Kidney (tissue), 14 donors: Measurements from ENCODE around the gene UBA1. TPM values are rescaled to one million over a fixed set of nuclear protein-coding genes. Genes with fewer than 3 reads are reported as not detected.

Experiments
- DNase-seq, 5 donors: peaks; one replicate each; pipeline ENCODE4 v3.0.0-alpha.2; 2013 to 2020
- FAIRE-seq: peaks from 2 replicates; lab custom pipeline; 2012; peaks lifted over from hg19 to GRCh38; lab: Jason Lieb, UNC
- H3K27ac ChIP-seq, 2 donors: one replicate each; pipeline ENCODE4 v1.7.0; 2013; ENCODE audit warnings: low read depth in 2 of 2, low read length in 2 of 2, inconsistent platforms in 1 of 2
- H3K27me3 ChIP-seq: one replicate; pipeline ENCODE4 v1.7.1; 2013; ENCODE audit warnings: low read length, inconsistent platforms; ENCODE audit not compliant: control insufficient read depth, insufficient read depth
- H3K36me3 ChIP-seq, 3 donors: one replicate each; pipeline versions ENCODE4 v1.7.0 to v1.7.1; 2013; ENCODE audit warnings: low read length in 3 of 3, control low read depth in 1 of 3, inconsistent platforms in 1 of 3; ENCODE audit not compliant: insufficient read depth in 3 of 3, control insufficient read depth in 2 of 3
- H3K4me1 ChIP-seq, 3 donors: one replicate each; pipeline versions ENCODE4 v1.7.0 to v1.7.1; 2013; ENCODE audit warnings: low read length in 3 of 3, inconsistent platforms in 1 of 3, low read depth in 1 of 3; ENCODE audit not compliant: control insufficient read depth in 2 of 3, insufficient read depth in 2 of 3
- H3K4me3 ChIP-seq, 3 donors: one replicate each; pipeline versions ENCODE4 v1.7.0 to v1.8.1; 2013; ENCODE audit warnings: low read length in 3 of 3, control low read depth in 1 of 3, inconsistent platforms in 1 of 3
- H3K9ac ChIP-seq, 3 donors: one replicate each; pipeline versions ENCODE4 v1.7.0 to v1.7.1; 2013; ENCODE audit warnings: low read length in 3 of 3, control low read depth in 1 of 3, inconsistent platforms in 1 of 3
- H3K9me3 ChIP-seq, 3 donors: one replicate each; pipeline versions ENCODE4 v1.7.0 to v1.7.1; 2013; ENCODE audit warnings: low read length in 3 of 3, control low read depth in 1 of 3, inconsistent platforms in 1 of 3; ENCODE audit not compliant: control insufficient read depth in 2 of 3, insufficient read depth in 1 of 3
- CTCF ChIP-seq: IDR thresholded peaks from 3 replicates; pipeline ENCODE4 v1.5.1; 2012; ENCODE audit warnings: mild to moderate bottlenecking, moderate library complexity, borderline replicate concordance; ENCODE audit not compliant: insufficient read depth; ENCODE audit errors: extremely low read depth
- intact Hi-C: fragments of 100-400 bp; cut with DNase I; formaldehyde crosslinking; loops from one replicate; pipeline ENCODE4 v1.11.1; 2022
- polyA plus RNA-seq: library from polyadenylated mRNA; stranded (reverse); fragments of 350-450 nt; fragmentation: Illumina TruSeq; extraction: RNeasy Lipid Tissue Mini Kit (QIAGEN cat#74804); gene quantifications from one replicate; pipeline ENCODE4 v1.2.3, GENCODE V29; 2014; ENCODE audit warnings: low read depth, low replicate concordance; ENCODE audit not compliant: insufficient read depth
- total RNA-seq: library from RNA; stranded (reverse); fragmentation: NEBNext Ultra II Directional; extraction: Animal tissue kit (Norgen Biotek cat#: 25700); gene quantifications from one replicate; pipeline ENCODE4 v1.2.1, GENCODE V29; 2021
- donor health status: control.
- donor health status: control.
- donor health status: control.
- donor health status: control.
- donor health status: control.
- donor health status: DM: yes; HTN: yes; CAD: no.
- donor health status: Normal renal cell carcinoma (clear cell type).

UBA1 gene
- total and polyA plus RNA-seq, 2 donors from 2014 or later: 155 to 218 TPM

GRCh38 chrX:47178337-47178736 lies 15.3 kb upstream of the UBA1 start:
- DNase-seq: peak in 2 of 5 donors; percentile 11 to 50
- Histone ChIP-seq H3K27me3 (peaks cover 9% of the 10 kb centered on the region), H3K27ac (no peak overlapping the region), H3K4me1 (no peaks in the 10 kb centered on the region), H3K36me3 (peaks cover 3 to 6% (median 4%) of the 10 kb centered on the region in 3 donors), H3K4me3 (no peak overlapping the region), H3K9ac (no peak overlapping the region), H3K9me3 (no peaks in the 10 kb centered on the region)
- FAIRE-seq: no peak
- TF ChIP-seq CTCF: no peak
- intact Hi-C loops: no loop called here

GRCh38 chrX:47179221-47179927 lies 14.3 kb upstream of the UBA1 start:
- H3K36me3 ChIP-seq: peaks cover 3 to 6% (median 4%) of the 10 kb centered on the region in 3 donors
- intact Hi-C loops: no loop called here
- H3K9ac ChIP-seq: no peak overlapping the region
- no peaks in the 10 kb centered on the region for H3K4me1 ChIP-seq
- no peak overlapping the region for H3K4me3 ChIP-seq
- peaks cover 9% of the 10 kb centered on the region for H3K27me3 ChIP-seq
- no peak overlapping the region for H3K27ac ChIP-seq
- TF ChIP-seq CTCF: no peak
- DNase-seq (peak in 2 of 5 donors; percentile 2 to 64), FAIRE-seq (no peak)
- no peaks in the 10 kb centered on the region for H3K9me3 ChIP-seq

GRCh38 chrX:47179928-47180255 lies 13.7 kb upstream of the UBA1 start:
- FAIRE-seq: no peak
- intact Hi-C loops: no loop called here

More at GRCh38 chrX:47179928-47180255, 13.7 kb upstream of the UBA1 start:
- Histone ChIP-seq H3K9me3 (no peaks in the 10 kb centered on the region), H3K27me3 (peaks cover 9% of the 10 kb centered on the region), H3K4me3 (no peak overlapping the region), H3K27ac (no peak overlapping the region), H3K36me3 (peaks cover 3 to 6% (median 4%) of the 10 kb centered on the region in 3 donors), H3K9ac (no peak overlapping the region), H3K4me1 (no peaks in the 10 kb centered on the region)
- TF ChIP-seq CTCF: no peak
- DNase-seq: peak in 2 of 5 donors; percentile 9 to 51
